Gastrocnemius medialis (tissue), 4 donors: ENCODE measurements around the gene DHH. TPM values are rescaled to one million over a fixed set of nuclear protein-coding genes. Genes with fewer than 3 reads are reported as not detected.

Experiments used
- ATAC-seq, 2 donors: fragments of 150-250 bp; one replicate each; pipeline ENCODE4 v1.9.1; 2016
- DNase-seq, 2 donors: peaks; one replicate each; pipeline ENCODE4 v3.0.0-alpha.2; 2019
- H3K27ac ChIP-seq, 4 donors: fragments of 200-600 bp; sonication (generic); 1 replicate in 1 of 4; 2 replicates in 3 of 4; pipeline ENCODE4 v1.5.1; 2016 to 2018; ENCODE audit warnings: mild to moderate bottlenecking in 2 of 4, moderate library complexity in 1 of 4
- H3K27me3 ChIP-seq, 3 donors: fragments of 200-600 bp; sonication (generic) in 2 of 3; 1 replicate in 1 of 3; 2 replicates in 2 of 3; pipeline versions ENCODE4 v1.5.1 to v1.6.0; 2016 to 2019; ENCODE audit warnings: mild to moderate bottlenecking in 1 of 3, moderate library complexity in 1 of 3
- H3K36me3 ChIP-seq, 2 donors: fragments of 200-600 bp; sonication (generic) in 1 of 2; one replicate each; pipeline ENCODE4 v1.5.1; 2017 to 2018
- H3K4me1 ChIP-seq, 2 donors: fragments of 200-600 bp; sonication (generic) in 1 of 2; one replicate each; pipeline ENCODE4 v1.5.1; 2016 to 2017; ENCODE audit warnings: mild to moderate bottlenecking in 2 of 2
- H3K4me3 ChIP-seq, 4 donors: fragments of 200-600 bp; sonication (generic) in 3 of 4; 1 replicate in 1 of 4; 2 replicates in 3 of 4; pipeline ENCODE4 v1.5.1; 2016 to 2019; ENCODE audit warnings: mild to moderate bottlenecking in 2 of 4
- H3K9me3 ChIP-seq, 3 donors: fragments of 200-600 bp; sonication (generic) in 2 of 3; 1 replicate in 1 of 3; 2 replicates in 2 of 3; pipeline ENCODE4 v1.5.1; 2016 to 2019
- POLR2A ChIP-seq, 2 donors: fragments of 450-650 bp; IDR thresholded peaks; one replicate each; pipeline ENCODE4 v1.6.1; 2017; ENCODE audit warnings: antibody characterized with exemption in 2 of 2, mild to moderate bottlenecking in 2 of 2, moderate library complexity in 2 of 2
- in situ Hi-C, 4 donors: fragments of 200-750 bp; cut with MboI; loops; one replicate each; pipeline versions ENCODE4 v1.15.0 to v1.8.0; 2017; ENCODE audit warnings: low sequenced_read_pairs in 4 of 4
- intact Hi-C: fragments of 100-400 bp; cut with DNase I; formaldehyde crosslinking; loops from one replicate; pipeline ENCODE4 v1.15.1; 2023; ENCODE audit warnings: low total_unique reads
- total RNA-seq, 4 donors: library from RNA; depleted of rRNA; stranded (reverse); fragments of >200 nt; gene quantifications; one replicate each; pipeline versions ENCODE4 v1.1.0 to v1.2.3, GENCODE V29; 2016
- TF ChIP-seq, protein P1 (sequence below), 5 experiments: fragments of 450-650 bp in 3 of 5; fragments of 200-600 bp in 2 of 5; sonication (generic) in 2 of 5; IDR thresholded peaks in 4 of 5; conservative IDR thresholded peaks in 1 of 5; 1 replicate in 4 of 5; 2 replicates in 1 of 5; pipeline ENCODE4 v1.5.1; 2016 to 2019; ENCODE audit warnings: antibody characterized with exemption in 5 of 5, mild to moderate bottlenecking in 3 of 5, moderate library complexity in 3 of 5

Gene DHH
- total RNA-seq, 4 donors from 2014 or later = 0.09 to 0.36 (median 0.15) TPM; not detected in 1

DNA sequence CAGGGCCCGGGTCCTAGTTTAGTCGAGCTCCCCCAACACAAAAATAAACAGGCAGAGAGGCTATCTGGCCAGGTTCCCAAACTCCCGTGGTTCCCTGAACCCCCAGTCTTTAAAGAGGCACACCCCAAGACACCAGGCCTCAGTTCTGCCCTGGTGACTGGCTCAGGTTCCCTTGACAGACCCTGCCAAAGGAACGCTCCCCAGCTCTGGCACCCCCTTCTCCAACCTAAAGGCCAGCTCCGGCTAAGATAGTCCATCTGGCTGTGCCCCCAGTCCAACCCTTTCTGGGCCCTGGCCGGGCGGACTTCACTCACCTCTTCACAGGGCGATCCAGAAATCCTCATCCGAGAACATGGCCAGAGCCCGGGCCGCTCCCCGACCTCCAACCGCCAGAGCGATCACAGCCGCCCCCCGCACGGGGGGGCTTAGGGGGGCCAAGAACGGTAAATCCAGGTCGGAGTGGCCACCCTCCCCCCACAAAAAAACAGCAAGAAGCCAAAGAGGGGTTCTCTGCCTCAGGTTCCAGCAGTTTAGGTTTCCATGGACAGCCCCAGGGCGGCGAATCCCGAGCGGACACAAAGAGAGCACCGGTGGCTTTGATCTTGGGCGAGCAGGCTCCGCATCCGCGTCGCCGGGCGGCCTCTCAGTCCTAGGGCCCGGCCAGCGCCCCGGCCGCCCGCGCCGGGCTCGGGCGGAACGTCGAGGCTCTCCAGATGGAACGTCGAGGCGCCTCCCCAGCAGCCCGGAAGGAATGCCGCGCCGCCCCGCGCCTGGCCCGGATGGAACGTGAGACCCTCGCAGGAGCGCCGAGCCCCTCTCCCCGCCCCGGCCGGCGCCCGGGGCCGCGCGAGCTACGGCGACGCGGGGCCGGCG is 35.1 kb downstream of the DHH start:
- H3K27me3 ChIP-seq = no peaks in the 10 kb centered on the region
- ATAC-seq (peak; percentile 7 to 25), DNase-seq (no peak)
- peak overlapping the region; percentile 83 to 100 (median 94) for H3K4me3 ChIP-seq
- H3K27ac ChIP-seq = peak overlapping the region; percentile 97 to 100 (median 99)
- peaks cover 49 to 53% of the 10 kb centered on the region in 2 donors for H3K4me1 ChIP-seq
- in situ Hi-C loops (loop anchor here in 2 of 4 donors (10.0 kb wide), 2 partner anchors 55 to 175 kb away; partner anchors contain the start of gene LMBR1L (in 2 of the 2)), intact Hi-C loops (loop anchor here (2.0 to 5.0 kb wide), 3 partner anchors 51 to 342 kb away; partner anchors contain the start of genes CCNT1, LMBR1L and TUBA1B)
- H3K9me3 ChIP-seq = no peaks in the 10 kb centered on the region
- peaks cover 0 to 6% of the 10 kb centered on the region in 2 donors for H3K36me3 ChIP-seq
- no peak for TF ChIP-seq POLR2A (IDR thresholded peaks at IDR 0.05)
- TF ChIP-seq, protein P1, sequence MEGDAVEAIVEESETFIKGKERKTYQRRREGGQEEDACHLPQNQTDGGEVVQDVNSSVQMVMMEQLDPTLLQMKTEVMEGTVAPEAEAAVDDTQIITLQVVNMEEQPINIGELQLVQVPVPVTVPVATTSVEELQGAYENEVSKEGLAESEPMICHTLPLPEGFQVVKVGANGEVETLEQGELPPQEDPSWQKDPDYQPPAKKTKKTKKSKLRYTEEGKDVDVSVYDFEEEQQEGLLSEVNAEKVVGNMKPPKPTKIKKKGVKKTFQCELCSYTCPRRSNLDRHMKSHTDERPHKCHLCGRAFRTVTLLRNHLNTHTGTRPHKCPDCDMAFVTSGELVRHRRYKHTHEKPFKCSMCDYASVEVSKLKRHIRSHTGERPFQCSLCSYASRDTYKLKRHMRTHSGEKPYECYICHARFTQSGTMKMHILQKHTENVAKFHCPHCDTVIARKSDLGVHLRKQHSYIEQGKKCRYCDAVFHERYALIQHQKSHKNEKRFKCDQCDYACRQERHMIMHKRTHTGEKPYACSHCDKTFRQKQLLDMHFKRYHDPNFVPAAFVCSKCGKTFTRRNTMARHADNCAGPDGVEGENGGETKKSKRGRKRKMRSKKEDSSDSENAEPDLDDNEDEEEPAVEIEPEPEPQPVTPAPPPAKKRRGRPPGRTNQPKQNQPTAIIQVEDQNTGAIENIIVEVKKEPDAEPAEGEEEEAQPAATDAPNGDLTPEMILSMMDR (IDR thresholded peaks at IDR 0.05 in 4 of 5, conservative IDR thresholded peaks at IDR 0.05 in 1 of 5) = no peak

DNA sequence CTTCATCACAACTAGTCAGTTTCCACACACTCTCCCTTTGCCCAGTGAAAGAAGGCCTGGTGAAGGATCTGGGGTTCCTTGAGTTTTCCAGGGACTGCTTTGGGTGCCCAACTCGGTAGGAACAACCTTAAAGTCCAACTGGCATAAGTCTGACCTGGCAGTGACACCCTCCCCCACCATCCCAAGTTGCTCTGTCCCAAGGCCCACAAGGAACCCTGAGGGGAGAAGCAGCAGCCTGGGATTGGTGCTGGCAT is 35.6 kb downstream of the DHH start:
- intact Hi-C loops = no loop called here
- TF ChIP-seq, protein P1 (IDR thresholded peaks at IDR 0.05 in 4 of 5, conservative IDR thresholded peaks at IDR 0.05 in 1 of 5) = no peak
- no peak for TF ChIP-seq POLR2A (IDR thresholded peaks at IDR 0.05)
- ATAC-seq = no peak
- peak overlapping the region; percentile 97 to 100 (median 99) for H3K27ac ChIP-seq
- H3K36me3 ChIP-seq = peaks cover 0 to 11% of the 10 kb centered on the region in 2 donors
- peaks cover 49 to 53% of the 10 kb centered on the region in 2 donors for H3K4me1 ChIP-seq
- DNase-seq = no peak
- no peaks in the 10 kb centered on the region for H3K9me3 ChIP-seq
- peak overlapping the region; percentile 83 to 100 (median 94) for H3K4me3 ChIP-seq
- no peaks in the 10 kb centered on the region for H3K27me3 ChIP-seq
- in situ Hi-C loops = no loop called here

DNA sequence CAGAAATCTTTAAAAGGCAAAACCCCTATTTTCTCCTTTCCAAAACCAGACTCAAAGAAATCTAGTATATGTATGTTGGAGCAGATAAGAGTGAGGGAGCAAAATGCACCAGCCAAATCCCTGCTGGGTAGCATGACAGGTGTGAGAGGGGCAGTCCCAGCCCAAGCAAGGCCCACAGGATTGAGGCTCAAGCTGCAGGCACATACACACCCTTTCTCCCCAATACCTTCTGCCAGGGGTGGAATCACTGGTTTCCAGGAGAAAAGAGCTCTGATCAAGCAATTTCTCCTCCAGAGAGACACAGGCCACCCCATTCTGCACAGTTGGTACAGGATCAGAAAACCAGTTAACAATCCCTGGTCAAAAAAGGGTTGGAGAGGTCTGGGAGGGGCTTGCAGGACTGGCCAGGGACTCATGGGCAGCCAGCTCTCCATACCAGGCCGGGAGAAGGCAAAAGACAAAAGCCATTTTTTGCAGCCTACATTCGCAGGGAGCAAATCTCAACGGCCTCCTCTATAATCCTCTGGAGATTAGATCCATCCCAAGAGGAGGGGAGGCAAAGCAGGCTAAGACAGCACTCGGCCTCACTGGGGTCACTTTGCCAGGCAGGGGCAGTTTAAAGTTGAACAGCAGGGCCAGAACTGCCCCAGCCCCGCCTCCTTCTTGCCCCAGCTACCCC is 36.1 kb downstream of the DHH start:
- intact Hi-C loops (no loop called here), in situ Hi-C loops (no loop called here)
- TF ChIP-seq, protein P1 (IDR thresholded peaks at IDR 0.05 in 4 of 5, conservative IDR thresholded peaks at IDR 0.05 in 1 of 5) = no peak
- no peak for TF ChIP-seq POLR2A (IDR thresholded peaks at IDR 0.05)
- Histone ChIP-seq H3K4me3 (peak overlapping the region; percentile 83 to 100 (median 94)), H3K4me1 (peaks cover 49 to 53% of the 10 kb centered on the region in 2 donors), H3K9me3 (no peaks in the 10 kb centered on the region), H3K36me3 (peaks cover 0 to 16% of the 10 kb centered on the region in 2 donors), H3K27me3 (no peaks in the 10 kb centered on the region), H3K27ac (peak overlapping the region; percentile 97 to 100 (median 99))
- ATAC-seq (no peak), DNase-seq (no peak)

DNA sequence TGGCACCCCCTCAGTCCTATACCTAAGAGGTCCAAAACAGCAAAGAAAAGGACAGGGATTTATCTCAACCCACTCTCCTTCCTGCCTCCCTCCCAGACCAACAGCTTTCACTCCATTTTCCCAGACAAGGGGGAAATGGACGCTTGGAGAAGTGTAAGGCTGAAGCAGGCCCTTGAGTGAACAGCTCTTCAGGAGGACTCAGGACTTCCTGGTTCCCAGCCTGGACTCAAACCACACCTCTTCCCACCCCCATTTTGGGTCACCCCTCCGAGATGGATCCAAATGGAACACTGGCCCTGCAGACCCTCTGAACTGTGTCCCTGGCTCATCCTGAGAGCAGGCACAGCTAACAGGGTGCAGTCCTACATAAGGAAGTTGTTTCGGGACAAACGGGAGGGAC is 36.7 kb downstream of the DHH start:
- intact Hi-C loops = no loop called here
- no peaks in the 10 kb centered on the region for H3K27me3 ChIP-seq
- no peak for DNase-seq
- TF ChIP-seq, protein P1 (IDR thresholded peaks at IDR 0.05 in 4 of 5, conservative IDR thresholded peaks at IDR 0.05 in 1 of 5) = no peak
- ATAC-seq = no peak
- H3K4me1 ChIP-seq = peaks cover 49 to 53% of the 10 kb centered on the region in 2 donors
- in situ Hi-C loops = no loop called here
- H3K36me3 ChIP-seq = peaks cover 0 to 22% of the 10 kb centered on the region in 2 donors
- H3K27ac ChIP-seq = peak overlapping the region; percentile 97 to 100 (median 99)
- no peaks in the 10 kb centered on the region for H3K9me3 ChIP-seq
- peak overlapping the region; percentile 83 to 100 (median 94) for H3K4me3 ChIP-seq
